ENCODE measurements around the gene CCNL1. TPM values are rescaled to one million over a fixed set of nuclear protein-coding genes. Genes with fewer than 3 reads are reported as not detected.

Gene CCNL1
- total and polyA plus RNA-seq, 8 donors: 82.6 to 319 (median 205) TPM

DNA sequence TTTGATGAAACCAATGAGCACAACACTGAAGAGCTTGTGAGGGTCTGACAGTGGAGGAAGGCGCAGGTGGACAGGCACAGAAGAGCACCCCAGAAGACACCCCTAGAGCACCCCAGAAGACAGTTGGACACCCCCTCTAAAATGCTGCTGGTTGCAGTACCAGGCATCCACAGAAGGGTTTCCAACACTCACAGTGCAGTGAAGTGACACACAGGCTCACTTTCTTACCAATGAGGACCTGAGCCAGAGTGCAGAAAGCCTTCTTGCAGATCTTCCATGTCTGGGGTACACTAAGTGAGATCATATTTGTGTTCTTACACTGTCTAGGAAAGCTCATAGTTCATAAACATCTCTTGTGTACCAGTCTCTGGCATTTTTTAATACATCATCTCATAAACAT lies 27.6 kb downstream of the CCNL1 start:
- Histone ChIP-seq H3K27me3 (no peaks in the 10 kb centered on the region), H3K36me3 (peaks cover 0 to 7% of the 10 kb centered on the region in 2 donors), H3K27ac (no peak overlapping the region), H3K4me1 (peaks cover 41 to 83% of the 10 kb centered on the region in 2 donors), H3K9me3 (no peaks in the 10 kb centered on the region), H3K4me3 (no peak overlapping the region)
- DNase-seq (no peak), ATAC-seq (no peak)
- TF ChIP-seq, protein P1, sequence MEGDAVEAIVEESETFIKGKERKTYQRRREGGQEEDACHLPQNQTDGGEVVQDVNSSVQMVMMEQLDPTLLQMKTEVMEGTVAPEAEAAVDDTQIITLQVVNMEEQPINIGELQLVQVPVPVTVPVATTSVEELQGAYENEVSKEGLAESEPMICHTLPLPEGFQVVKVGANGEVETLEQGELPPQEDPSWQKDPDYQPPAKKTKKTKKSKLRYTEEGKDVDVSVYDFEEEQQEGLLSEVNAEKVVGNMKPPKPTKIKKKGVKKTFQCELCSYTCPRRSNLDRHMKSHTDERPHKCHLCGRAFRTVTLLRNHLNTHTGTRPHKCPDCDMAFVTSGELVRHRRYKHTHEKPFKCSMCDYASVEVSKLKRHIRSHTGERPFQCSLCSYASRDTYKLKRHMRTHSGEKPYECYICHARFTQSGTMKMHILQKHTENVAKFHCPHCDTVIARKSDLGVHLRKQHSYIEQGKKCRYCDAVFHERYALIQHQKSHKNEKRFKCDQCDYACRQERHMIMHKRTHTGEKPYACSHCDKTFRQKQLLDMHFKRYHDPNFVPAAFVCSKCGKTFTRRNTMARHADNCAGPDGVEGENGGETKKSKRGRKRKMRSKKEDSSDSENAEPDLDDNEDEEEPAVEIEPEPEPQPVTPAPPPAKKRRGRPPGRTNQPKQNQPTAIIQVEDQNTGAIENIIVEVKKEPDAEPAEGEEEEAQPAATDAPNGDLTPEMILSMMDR (IDR thresholded peaks at IDR 0.05): no peak
- intact Hi-C loops (cut with DNase I): loop anchor here in 1 of 2 donors (10.0 kb wide), 1 partner anchor 458 kb away; the partner anchor contains the start of gene TIPARP

DNA sequence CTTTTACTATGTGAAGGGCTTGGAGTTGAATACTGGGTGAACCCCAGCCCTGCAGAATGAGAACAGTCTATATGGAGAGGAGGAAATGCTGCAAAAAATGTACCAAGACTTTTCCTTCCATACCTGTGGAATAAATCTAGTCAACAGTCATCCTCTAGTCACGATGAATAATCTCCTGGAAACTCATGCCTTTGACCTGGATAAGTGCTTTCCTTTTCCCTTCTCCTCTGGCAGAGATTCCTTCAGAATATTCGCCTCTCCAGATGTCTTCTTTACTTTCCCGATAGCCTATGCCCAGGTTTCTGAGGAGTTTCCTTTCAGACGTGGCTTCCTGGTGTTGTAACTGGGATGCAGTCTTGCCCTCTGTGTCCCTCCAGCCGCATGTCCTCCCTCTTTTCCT lies 28.1 kb downstream of the CCNL1 start:
- no peaks in the 10 kb centered on the region for H3K27me3 ChIP-seq
- DNase-seq: no peak
- peaks cover 37 to 81% of the 10 kb centered on the region in 2 donors for H3K4me1 ChIP-seq
- no peak overlapping the region for H3K4me3 ChIP-seq
- intact Hi-C loops (cut with DNase I): loop anchor here in 1 of 2 donors (10.0 kb wide), 1 partner anchor 457 kb away; the partner anchor contains the start of gene TIPARP
- ATAC-seq: no peak
- TF ChIP-seq, protein P1 (IDR thresholded peaks at IDR 0.05): no peak
- peak overlapping the region in 1 of 2 donors; percentile 75 for H3K27ac ChIP-seq
- H3K9me3 ChIP-seq: no peaks in the 10 kb centered on the region
- peaks cover 0 to 7% of the 10 kb centered on the region in 2 donors for H3K36me3 ChIP-seq

DNA sequence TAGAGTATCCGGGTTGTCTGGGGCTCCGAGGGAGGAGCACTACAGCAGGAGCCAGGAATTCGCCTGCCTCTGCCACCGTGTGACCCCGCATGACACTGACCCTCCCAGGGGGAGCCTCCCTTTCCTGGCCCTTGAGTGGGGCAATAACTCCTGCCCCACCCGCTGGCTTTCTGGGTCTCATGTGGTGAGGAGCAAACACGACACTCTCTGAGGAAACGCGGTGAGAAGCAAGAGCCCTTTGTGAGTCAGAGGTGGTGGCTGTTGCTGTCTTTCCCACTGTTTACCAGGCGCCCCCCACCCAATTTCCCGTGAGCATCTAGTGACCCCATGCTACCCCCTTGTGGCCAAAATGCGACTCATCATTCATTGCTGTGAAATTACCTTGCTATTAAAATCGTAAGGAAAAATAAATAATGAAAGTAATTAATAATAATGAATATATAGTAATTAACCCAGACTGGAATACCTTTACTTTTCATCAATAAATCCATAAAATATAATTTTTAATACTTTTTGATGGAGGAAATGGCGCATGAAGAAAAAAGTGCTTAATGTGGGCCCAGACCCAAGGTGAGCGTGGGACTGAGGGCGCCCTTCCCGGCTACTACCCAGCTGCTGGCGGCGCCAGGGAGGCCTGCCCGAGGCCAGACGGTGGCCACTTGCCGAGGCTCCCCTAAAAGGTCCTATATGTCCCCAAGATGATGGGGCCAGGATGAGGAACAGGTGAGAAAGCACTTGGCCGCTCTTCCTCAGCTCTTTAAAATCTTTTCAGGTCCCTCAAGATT lies 29.3 kb downstream of the CCNL1 start:
- H3K27ac ChIP-seq: peak overlapping the region; percentile 45 to 75
- H3K27me3 ChIP-seq: no peaks in the 10 kb centered on the region
- H3K9me3 ChIP-seq: no peaks in the 10 kb centered on the region
- DNase-seq (peak in 2 of 4 donors; percentile 58 to 63), ATAC-seq (peak; percentile 35)
- H3K4me1 ChIP-seq: peaks cover 28 to 70% of the 10 kb centered on the region in 2 donors
- TF ChIP-seq, protein P1 (IDR thresholded peaks at IDR 0.05): peak; percentile 51 to 67
- H3K4me3 ChIP-seq: no peak overlapping the region
- intact Hi-C loops (cut with DNase I): loop anchor here in 1 of 2 donors (10.0 kb wide), 1 partner anchor 456 kb away; the partner anchor contains the start of gene TIPARP
- peaks cover 0 to 7% of the 10 kb centered on the region in 2 donors for H3K36me3 ChIP-seq

DNA sequence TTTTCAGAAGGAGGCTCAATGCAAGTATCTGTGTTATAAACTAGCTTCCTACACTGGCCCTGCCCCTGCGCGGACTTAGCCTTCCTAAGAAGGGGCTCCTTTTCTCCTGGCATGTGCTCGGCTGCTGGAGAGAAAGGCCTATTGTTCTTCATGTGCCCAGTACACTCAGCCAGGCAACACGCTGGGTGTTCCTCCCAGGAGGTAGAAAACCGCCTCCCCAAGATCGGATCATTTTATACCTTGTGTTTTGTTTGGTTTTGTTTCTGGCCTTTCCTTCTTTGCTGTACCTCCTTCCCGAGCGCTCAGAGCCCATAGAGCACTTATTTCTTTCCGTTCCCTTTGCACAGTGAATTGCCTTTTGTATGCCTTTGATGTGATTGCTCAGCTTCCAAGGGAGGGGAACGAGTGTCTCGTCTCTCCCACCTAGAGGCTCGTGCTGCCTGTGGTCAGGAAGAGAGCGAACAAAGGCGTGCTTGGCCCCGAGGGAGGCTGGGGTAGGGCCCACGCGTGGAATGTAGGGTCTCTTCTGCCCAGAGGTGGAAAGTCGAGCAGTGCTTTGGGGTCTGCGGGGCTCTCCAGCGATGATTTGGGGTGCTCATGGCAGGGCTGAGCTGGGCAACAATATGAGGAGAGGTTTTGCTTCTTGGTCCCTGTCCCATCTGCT lies 30.0 kb downstream of the CCNL1 start:
- H3K27me3 ChIP-seq: no peaks in the 10 kb centered on the region
- peaks cover 23 to 63% of the 10 kb centered on the region in 2 donors for H3K4me1 ChIP-seq
- intact Hi-C loops (cut with DNase I): loop anchor here in 1 of 2 donors (10.0 kb wide), 1 partner anchor 455 kb away; the partner anchor contains the start of gene TIPARP
- H3K4me3 ChIP-seq: no peak overlapping the region
- ATAC-seq (no peak), DNase-seq (no peak)
- no peaks in the 10 kb centered on the region for H3K9me3 ChIP-seq
- TF ChIP-seq, protein P1 (IDR thresholded peaks at IDR 0.05): no peak
- peaks cover 0 to 5% of the 10 kb centered on the region in 2 donors for H3K36me3 ChIP-seq
- H3K27ac ChIP-seq: peak overlapping the region; percentile 45 to 75

All from left lung (tissue), 10 donors.